COR-L47 (cell line): ENCODE results near the gene C4orf50.

Source experiments
- DNase-seq: peaks from one replicate; lab custom pipeline; 2025; lab: John Stamatoyannopoulos, UW

The C4orf50 gene

GRCh38 chr4:6043843-6044242, 25.6 kb upstream of the C4orf50 start:
- no peak for DNase-seq

DNA sequence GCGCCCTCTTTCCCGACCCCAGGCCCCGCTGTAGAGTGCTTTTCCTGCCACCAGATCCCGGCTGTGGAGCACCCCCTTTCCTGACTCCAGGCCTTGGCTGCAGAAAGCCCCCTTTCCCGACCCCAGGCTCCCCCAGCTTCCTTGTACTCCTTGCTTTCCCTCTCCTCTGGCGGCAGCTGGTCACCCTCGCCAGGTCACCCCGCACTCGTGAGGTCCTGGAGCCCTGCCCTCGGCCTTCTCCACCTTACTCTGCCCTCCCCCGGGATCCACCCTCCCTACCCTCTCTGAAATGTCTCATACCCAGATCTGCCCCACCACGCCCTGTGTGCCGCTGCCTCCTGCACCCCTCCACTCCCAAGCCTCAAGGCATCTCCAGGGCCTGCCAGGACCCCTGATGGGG, 25.0 kb upstream of the C4orf50 start:
- DNase-seq = no peak

DNA sequence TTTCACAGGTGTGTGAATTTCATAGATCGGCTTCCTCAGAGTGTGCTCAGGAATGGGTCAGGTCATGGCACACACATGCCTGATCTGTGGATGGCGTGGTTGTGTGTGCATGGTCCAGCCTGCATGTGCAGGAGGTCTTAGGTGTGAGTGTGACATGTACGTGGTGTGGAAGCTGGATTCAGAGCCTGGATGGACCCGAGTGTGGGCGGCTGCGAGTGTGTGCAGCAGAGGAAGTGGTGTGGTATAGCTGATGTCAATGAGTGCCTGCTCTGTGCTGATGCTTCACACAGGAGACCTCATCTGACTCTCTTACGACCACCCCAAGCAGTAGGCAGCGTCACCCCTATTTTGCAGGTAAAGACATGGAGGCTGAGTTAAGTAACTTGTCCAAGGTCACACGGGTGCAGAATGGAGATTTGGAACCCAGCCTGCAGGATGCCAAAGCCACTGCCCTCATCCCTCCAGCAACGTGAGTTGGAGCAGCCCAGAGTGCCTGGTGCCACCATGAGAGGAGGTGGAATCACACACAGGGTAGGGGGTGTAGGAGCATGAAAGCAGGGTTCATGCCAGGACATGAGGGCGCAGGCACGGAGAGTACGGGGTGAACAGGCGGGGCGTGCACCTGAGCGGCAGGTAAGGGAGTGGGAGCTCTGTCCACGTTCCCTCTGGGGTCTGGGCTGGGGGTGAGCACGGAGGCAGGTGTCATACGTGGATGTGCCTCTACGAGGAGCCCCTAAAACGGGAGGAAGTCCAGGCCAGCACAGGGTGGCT, 24.2 kb upstream of the C4orf50 start:
- DNase-seq = no peak

- no peak for DNase-seq
Measured at GRCh38 chr4:6041800-6042199, 23.6 kb upstream of the C4orf50 start.

DNA sequence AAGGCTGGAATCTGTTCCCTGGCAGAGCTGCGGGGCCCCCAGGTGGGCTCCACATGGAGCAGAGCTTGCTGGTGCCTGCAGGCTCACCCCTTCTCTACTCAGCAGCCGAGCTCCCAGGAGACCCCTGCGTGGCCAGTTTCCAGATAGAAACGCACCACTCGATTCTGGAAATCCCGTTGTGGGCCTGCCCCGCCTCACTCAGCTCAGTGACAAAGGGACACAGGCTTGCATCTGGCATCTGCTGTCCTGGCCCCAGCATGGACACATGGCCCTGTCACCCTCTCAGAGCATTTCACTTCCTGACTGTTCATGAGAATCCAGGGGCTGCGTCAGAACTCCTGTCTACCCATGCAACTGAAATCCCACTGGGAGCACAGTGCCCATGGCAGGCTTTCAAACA, 20.5 kb upstream of the C4orf50 start:
- no peak for DNase-seq

DNA sequence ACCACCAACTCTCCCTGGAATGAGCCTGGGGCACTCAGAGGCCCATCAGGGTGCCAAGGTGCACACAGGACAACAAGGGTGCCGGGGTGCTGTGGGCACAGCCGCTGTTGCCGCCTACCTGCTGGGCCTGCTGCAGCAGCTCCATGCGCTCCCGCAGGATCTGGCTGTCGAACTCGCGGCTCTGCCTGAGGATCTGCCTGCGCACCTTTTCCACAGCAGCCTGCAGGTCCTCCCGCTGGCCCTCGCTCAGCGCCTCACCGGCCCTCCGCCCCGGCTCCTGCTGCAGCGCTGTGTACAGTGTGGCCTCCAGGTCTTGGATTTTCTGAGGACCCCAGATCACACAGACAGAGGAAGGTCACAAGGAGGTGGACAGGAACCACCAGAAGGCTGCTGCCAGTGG, 17.6 kb upstream of the C4orf50 start:
- no peak for DNase-seq

GRCh38 chr4:6033381-6033780, 15.2 kb upstream of the C4orf50 start:
- DNase-seq = no peak

DNA sequence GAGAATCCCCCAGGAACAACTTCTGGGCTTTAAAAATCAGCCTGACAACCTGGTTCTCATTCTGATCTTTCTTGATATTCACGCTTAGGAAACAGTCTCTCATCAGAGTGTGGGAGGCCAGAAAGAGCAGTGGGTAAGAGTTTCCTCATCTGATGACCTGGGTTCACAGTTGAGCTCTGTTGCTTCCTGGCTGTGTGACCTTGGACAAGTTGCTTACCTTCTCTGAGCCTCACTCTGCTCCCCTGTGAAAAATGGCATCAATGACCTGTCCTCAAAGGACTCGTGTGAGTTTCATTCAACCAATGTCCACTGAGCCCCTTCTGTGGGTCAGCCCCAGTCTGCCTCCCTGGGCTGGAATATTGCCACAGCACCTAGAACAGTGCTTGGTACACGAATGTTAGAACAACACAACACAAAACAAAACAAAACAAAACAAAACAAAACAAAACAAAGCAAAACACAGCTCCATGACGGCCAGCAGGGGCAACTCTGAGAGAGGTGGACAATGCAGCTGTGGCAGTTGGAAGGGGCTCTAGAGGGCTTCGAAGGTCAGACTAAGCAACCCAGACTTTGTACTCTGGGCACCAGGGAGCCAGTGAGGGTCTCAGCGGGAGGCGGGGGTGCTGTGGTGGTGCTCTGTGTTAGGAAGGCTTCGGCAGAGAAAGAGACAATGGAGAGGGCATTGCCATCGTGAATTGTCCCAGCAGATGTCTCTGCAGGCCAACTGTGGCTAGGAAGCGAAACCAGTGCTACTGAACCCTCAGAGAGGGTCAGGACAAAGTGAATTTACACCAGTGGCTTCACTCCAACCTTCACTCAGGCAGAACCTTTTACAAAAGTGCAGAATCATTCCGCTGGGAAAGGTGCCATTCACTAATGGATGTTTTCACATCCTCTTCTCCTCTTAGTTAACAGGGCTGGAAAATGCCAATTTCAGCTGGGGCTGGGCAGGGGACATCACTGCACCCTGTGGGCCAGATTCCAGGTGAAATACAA, 14.3 kb upstream of the C4orf50 start:
- peak; percentile 81 for DNase-seq

DNA sequence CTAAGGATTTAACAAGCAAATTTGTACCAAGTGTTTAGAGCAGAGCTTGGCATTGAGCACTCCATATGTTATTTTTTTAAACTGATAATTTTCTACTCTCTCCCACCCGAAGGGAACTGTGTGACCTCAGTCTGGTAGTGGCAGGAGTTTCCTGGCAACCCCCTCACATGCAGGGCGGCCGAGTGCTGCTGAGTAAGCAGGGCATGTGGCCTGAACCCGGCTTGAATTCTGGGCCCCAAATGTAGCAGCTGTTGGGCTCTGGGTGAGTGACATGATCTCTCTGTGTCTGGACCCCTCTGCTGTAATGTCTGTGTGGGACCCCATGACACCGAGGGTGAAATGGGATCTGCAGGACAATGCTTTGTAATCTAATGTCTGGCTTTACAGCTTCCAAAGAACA, 13.6 kb upstream of the C4orf50 start:
- DNase-seq = no peak

- DNase-seq = no peak
Measured at GRCh38 chr4:6030679-6031078, 12.4 kb upstream of the C4orf50 start.

GRCh38 chr4:6029254-6029653, 11.0 kb upstream of the C4orf50 start:
- DNase-seq = no peak

GRCh38 chr4:6028168-6028567, 9.9 kb upstream of the C4orf50 start:
- no peak for DNase-seq

DNA sequence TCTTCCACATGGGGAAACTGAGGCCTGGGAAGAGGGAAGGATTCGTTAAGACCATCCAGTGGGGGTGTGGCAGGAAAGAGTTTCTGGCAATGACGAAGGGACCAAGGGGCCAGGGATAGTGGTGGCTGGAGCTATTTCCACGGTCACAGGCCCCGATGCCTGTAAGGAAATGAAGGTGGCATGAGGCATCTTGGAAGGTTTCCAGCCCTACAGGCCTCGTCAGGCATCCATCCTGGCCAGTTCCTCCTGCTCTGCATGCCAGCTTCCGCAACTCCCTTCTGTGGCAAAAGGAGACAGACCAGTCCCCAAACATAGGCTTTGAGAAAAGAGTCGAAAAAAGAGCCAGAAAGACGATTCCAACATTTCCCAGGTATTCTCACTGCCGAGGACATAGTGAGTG, 9.2 kb upstream of the C4orf50 start:
- DNase-seq = no peak

- DNase-seq = no peak
Measured at GRCh38 chr4:6024313-6024960, 6.2 kb upstream of the C4orf50 start.

DNA sequence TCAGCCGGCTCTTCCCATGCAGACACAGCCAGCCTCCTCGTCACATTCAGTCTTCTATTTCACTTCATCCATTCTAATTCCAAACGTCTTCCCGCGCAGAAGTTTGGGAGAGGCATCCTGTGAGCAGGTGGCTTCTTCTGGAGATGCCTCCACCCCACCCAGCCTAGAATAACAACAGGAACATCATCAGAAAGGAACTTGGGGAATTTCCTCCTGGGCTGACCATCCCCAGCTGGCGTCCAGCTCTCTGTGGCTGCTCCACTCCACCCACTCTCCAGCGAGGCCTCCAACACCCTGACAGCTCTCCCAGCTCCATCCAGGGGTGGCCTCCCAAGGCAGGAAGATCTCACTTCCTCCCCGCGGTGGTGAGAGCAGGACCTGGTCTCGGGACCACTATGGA, 5.5 kb upstream of the C4orf50 start:
- no peak for DNase-seq

DNA sequence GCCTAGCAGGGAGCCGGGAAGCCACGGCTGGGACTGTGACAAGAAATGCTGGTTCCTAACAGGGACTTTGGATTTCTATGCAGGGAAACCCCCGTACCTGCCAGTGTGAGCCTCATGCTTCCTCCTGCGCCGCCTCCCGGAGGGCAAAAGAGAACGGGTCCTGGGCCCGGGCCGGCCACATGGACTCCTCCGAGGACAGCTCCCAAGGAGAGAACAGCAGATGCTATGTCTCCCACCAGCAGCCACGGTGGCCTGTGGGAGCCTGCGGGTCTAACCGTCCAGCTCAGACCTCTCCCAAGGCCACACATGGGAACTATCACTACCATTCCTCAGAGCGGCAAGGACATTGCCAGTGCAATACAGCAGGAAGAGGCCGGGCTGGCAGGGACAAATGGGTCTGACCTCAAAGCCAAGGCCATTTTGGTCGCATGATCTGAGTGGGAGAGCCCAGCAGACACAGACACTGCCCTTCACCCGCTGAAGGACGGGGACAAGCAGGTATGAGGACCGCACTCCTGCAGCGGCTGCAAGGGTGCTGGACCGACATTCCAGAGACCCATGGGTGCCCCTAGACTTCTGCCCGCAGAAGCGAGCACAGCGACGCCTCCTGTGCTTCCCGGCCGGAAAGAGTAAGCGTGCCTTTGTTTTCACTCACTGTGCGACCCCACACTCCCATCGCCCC, 4.5 kb upstream of the C4orf50 start:
- DNase-seq = no peak

GRCh38 chr4:6021831-6022606, 3.8 kb upstream of the C4orf50 start:
- no peak for DNase-seq

DNA sequence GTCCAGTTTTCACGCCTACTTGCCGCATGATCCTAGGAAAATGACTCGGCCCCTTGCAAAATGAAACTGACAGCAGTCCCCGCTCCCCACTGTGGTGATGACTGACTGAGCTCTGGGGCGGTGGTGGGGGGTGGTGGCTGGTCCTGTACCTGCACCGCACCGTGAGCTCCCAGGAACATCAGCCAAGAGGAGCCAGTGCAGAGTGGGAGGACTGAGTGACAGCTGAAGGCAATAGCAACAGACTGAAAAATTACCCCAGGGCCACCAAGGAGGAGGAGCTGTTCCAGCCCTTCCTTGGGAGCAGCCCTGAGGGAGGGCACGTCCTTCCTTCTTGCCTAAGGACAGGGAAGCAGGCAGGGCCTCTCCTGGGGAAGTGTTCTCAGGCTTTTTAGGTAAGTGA, 2.4 kb upstream of the C4orf50 start:
- DNase-seq = no peak

DNA sequence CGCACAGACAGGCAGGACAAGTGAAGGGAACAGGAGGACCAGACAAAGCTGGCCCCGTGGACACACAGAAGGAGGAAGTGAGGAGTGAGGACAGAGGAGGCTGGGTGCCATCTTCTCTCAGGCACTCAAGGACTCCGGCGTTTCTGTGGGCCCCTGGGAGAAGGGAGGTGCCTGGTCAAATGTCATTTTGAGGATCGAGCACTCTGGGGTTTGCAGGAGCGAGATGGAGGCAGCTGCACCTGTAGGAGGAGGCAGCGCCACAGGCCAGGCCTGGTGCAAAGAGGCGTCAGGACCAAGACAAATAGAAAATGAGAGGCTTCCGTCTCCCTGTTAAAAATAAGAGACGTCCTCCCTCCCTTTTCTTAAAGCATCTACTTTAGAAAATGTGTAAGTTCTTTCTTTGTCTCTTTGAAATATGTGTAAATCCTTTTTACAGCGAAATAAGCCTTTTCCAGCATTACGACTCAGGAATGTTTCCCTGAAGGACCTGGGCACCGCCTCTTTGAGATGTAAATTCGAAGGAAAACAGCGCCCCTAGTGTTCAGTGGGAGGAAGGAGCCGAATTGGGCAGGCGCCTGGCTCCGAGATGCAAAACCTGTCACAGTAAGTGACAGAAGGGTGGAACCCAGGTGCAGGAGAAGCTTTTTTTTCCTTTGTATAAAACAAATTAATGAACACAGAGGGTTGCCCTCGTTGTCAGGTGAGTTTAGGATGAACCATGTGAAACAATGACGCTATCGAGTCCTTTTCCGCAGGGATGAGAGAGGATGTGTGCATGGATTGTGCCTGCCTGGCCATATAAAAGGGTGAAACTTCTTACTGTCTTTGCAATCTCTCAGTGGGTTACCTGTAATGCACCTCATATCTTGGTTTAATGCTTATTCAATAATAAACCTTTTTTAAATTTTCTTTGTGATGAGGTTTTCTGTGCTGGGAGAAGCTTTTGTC, 1.4 kb upstream of the C4orf50 start:
- DNase-seq = peak; percentile 61

- DNase-seq = no peak
Measured at GRCh38 chr4:6017800-6018199, 431 bp downstream of the C4orf50 start.
